ENCODE results near the gene SEMA6B. TPM values are rescaled to one million over a fixed set of nuclear protein-coding genes. Genes with fewer than 3 reads are reported as not detected.
"Not testable (repeated sequence)": the region's sequence is repeated elsewhere in the genome, so short reads cannot be mapped to it uniquely, and the experiment has no call there.

SEMA6B gene
- total RNA-seq, 6 experiments from 2014 or later, result 0.05 to 0.30 (median 0.21) TPM

- H3K4me1 Mint-ChIP-seq (ENCODE audit: low read depth), result peaks cover 7% of the 10 kb centered on the region
- H3K9me3 Mint-ChIP-seq, result no peaks in the 10 kb centered on the region
- H3K4me3 Mint-ChIP-seq, result no peak overlapping the region
- TF ChIP-seq CTCF (IDR thresholded peaks at IDR 0.05), result no peak
- no peak overlapping the region for H3K27ac Mint-ChIP-seq
- no peak for DNase-seq
- H3K27me3 Mint-ChIP-seq (ENCODE audit: insufficient read depth), result no peaks in the 10 kb centered on the region; the same call in 1 of the 2 replicates
- no peaks in the 10 kb centered on the region for H3K36me3 Mint-ChIP-seq (ENCODE audit: low read depth)
Observed at GRCh38 chr19:4570402-4570801, 10.9 kb upstream of the SEMA6B start.

GRCh38 chr19:4568886-4569285, 9.4 kb upstream of the SEMA6B start:
- Mint-ChIP-seq H3K9me3 (no peaks in the 10 kb centered on the region), H3K27me3 (ENCODE audit: insufficient read depth) (no peaks in the 10 kb centered on the region; the same call in 1 of the 2 replicates), H3K27ac (no peak overlapping the region), H3K36me3 (ENCODE audit: low read depth) (no peaks in the 10 kb centered on the region), H3K4me1 (ENCODE audit: low read depth) (no peaks in the 10 kb centered on the region), H3K4me3 (no peak overlapping the region)
- no peak for DNase-seq
- TF ChIP-seq CTCF (IDR thresholded peaks at IDR 0.05), result no peak

- no peaks in the 10 kb centered on the region for H3K4me1 Mint-ChIP-seq (ENCODE audit: low read depth)
- no peaks in the 10 kb centered on the region for H3K36me3 Mint-ChIP-seq (ENCODE audit: low read depth)
- H3K27ac Mint-ChIP-seq, result no peak overlapping the region
- peak; percentile 88 for TF ChIP-seq CTCF (IDR thresholded peaks at IDR 0.05)
- H3K27me3 Mint-ChIP-seq (ENCODE audit: insufficient read depth), result no peaks in the 10 kb centered on the region; the same call in 1 of the 2 replicates
- H3K9me3 Mint-ChIP-seq, result no peaks in the 10 kb centered on the region
- DNase-seq, result peak; percentile 29
- H3K4me3 Mint-ChIP-seq, result no peak overlapping the region
Observed at GRCh38 chr19:4567584-4568071, 8.1 kb upstream of the SEMA6B start.

GRCh38 chr19:4566402-4567051, 7.0 kb upstream of the SEMA6B start:
- no peak for DNase-seq
- no peaks in the 10 kb centered on the region for H3K9me3 Mint-ChIP-seq
- no peak overlapping the region for H3K27ac Mint-ChIP-seq
- no peaks in the 10 kb centered on the region; the same call in 1 of the 2 replicates for H3K27me3 Mint-ChIP-seq (ENCODE audit: insufficient read depth)
- H3K36me3 Mint-ChIP-seq (ENCODE audit: low read depth), result no peaks in the 10 kb centered on the region
- H3K4me1 Mint-ChIP-seq (ENCODE audit: low read depth), result no peaks in the 10 kb centered on the region
- no peak overlapping the region for H3K4me3 Mint-ChIP-seq
- TF ChIP-seq CTCF (IDR thresholded peaks at IDR 0.05), result no peak

- not testable (repeated sequence) for H3K4me3 Mint-ChIP-seq; H3K4me1 Mint-ChIP-seq (ENCODE audit: low read depth)
Observed at GRCh38 chr19:4563562-4563961, 4.1 kb upstream of the SEMA6B start.

GRCh38 chr19:4562085-4562484, 2.6 kb upstream of the SEMA6B start:
- not testable (repeated sequence) for H3K27ac Mint-ChIP-seq; H3K4me3 Mint-ChIP-seq; H3K36me3 Mint-ChIP-seq (ENCODE audit: low read depth); H3K9me3 Mint-ChIP-seq; DNase-seq; H3K4me1 Mint-ChIP-seq (ENCODE audit: low read depth); H3K27me3 Mint-ChIP-seq (ENCODE audit: insufficient read depth)

More at GRCh38 chr19:4563562-4563961, 4.1 kb upstream of the SEMA6B start:
- H3K9me3 Mint-ChIP-seq; H3K27ac Mint-ChIP-seq; H3K36me3 Mint-ChIP-seq (ENCODE audit: low read depth); H3K27me3 Mint-ChIP-seq (ENCODE audit: insufficient read depth); DNase-seq: not testable (repeated sequence)

Data from HFFc6 (cell line).